ENCODE results near the gene DUSP1.
"Not testable (repeated sequence)": the region's sequence is repeated elsewhere in the genome, so short reads cannot be mapped to it uniquely, and the experiment has no call there.

DUSP1 gene

DNA sequence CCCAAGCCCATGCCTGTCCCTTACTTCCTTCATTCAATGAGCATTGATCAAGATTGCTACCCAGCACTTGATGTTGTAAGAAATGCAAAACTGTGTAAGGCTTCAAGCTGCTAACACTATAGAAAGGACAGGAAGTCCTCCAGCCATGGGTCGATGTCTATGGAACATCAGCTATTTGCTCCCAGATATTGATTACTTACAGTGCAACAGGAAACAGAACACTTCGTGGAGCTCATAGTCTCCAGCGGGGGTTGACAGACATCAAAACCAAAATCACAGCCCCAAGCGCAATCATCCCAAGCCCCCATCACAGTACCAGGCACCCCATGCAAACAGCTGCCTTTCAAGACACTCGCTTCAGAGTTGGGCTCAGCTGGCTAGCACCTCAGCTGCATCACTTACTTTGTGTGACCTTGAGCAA is 26.8 kb upstream of the DUSP1 start:
- DNase-seq (ENCODE audit: low spot score), result no peak

DNA sequence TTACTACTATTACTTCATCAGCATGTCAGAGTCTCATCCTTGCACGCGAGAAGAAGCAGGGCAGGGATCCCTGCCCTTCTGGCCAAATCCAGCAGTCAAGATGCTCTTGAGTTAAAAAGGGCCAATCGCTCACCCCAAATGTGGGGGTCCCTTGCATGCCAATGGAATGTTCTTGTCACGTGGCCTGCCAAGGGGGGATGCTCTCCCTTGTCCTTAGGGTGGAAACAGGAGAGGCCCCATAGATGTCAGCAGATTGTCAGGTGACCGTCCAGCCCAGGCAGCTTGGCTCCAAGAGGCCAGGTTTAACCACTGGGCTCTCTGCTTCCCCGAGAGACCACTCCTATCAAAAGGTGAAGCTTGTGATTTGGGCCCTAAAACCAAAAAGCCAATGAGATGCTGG is 25.3 kb upstream of the DUSP1 start:
- DNase-seq (ENCODE audit: low spot score), result no peak

DNA sequence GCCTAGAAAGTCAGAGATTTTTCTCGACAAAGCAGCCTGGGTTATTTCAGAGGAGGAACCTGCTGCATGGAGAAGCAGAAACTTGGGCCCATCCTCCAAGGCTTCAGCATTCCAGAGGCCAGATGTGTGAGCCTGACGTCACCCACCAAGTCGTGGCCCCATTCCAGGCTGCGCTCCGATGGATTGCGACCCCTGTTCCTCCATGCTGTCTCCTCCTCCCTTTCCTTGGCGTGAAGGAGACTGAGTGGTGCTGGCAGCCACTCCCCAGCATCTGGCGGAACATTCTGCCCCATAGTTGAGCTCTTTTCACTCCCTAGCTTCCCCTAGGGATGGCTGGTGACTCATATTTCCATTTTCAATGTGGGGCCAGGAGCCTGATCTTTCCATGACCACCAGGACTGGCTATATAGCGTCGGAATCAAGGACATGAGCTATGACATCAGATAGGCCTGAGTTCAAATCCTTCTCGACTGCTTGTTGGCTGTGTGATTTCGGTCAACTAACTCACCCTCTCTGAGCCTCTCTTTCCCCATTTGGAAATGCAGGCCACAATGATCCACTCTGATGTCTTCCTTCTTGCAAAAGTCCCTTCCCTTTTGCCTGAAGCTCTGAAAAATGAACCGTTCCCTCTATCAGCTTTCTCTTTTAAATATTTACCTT is 24.5 kb upstream of the DUSP1 start:
- no peak for DNase-seq (ENCODE audit: low spot score)

DNA sequence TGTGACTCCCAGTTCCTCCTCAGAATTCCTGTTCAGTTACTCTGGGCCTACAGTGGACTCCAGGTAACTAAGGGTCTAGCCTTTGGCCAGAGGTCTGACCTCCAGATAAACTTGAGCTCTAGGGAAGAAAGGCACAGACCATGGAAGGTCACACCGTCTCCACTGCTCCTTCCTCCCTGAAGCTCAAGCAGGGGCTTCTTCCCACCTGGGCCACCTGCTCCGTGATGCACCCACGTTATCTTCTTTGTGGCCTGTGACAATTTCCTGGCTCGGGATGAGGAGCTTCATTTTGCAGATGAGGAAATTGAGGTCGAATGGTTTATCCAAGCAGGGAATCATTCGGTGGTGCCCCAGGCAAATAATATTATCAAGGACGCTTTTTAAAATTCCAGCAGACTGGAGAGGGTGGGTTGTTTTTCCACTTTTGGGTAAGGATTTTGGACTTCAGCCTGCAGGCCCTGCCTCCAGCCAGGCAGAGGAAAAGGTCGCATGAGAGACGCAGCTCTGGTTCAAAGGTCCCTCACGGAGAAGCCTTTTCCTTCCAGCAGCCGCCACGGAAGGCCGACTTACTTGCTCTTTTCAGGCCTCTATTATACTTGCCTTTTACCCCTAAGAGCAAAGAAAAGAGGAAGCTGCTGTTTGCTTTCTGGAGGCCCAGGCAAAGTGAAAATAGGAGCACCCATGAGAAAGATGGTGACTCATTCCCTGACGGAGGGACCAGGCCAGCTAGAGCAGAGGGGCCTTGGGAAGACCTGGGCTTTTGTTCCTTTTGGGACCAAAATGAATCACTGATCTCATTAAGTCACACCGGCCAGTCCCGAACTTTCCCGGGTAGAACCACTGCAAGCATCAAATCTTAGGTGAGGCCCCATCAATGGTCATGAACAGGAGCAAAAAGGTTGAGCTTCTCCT is 22.8 kb upstream of the DUSP1 start:
- DNase-seq (ENCODE audit: low spot score), result no peak

DNA sequence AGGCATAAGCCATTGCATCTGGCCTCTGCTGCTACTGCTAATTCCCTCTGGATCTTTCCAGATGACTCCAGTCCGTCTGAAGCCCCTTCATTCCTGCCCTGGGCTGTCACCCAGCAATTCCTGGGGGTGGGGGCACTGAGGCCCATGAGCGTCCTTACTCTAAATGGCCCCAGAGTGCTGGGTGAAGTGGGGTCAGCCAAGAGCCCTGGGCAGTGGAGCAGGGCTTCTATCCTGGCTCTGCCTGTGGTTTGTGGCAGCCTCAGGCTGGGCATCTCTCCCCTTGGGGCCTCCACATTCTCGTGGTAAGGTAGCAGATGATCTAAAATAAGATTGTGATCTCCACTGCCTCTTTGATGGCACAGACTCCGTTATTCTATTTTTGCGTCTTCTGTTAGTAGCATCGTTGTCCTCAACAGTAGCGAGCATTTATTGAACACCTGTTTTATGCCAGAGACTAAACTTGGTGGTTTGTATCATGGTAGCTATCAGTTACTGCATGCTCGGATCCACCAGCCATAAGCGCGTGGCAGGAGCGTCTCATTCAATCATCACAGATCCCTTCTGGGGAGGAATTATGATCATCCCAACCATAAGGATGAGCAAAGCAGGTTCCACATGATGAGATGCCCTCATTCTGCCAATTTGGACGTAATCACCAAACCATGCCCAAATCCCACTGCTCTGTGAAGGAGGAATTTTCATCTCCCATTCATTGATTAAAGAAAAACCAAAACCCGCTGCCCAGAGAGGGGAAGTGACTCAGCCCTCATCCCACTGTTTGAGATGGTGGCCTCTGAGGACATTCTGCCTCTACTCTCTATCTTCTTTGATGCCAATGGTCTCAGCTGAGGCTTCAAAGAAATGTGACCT is 21.9 kb upstream of the DUSP1 start:
- DNase-seq (ENCODE audit: low spot score), result no peak

DNA sequence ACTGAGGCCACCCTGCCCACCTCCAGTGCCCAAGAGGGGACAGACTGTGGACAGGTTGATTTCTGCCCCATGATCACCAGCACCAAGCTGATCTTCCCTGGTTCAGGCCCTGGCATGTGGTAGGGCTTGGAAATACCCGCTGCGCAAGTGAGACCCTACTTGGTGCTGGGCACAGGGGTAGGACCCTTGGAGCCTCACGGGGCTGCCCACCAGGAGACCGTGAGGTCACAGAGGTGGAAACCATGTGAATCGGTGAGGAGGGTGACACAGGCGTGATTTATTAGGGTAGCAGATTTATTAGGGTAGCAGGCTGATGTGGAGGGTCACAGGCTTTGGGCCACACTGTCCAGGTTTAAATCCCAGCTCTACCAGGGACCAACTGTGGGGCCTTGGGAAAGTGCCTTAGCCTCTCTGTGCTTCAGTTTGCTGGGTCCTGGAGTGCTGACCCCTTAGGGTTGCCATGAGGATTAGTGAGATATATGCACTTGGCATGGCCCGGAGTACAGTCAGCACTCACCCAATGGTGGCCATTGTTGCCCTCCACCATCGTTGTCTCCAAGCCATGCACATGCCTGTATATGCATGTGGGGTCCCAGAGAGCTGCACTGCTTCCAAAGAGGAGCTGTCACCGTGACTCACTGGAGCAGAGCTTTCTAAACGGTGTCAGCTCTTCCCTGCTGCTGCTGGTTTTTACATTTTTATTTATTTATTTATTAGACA is 20.9 kb upstream of the DUSP1 start:
- no peak for DNase-seq (ENCODE audit: low spot score)

DNA sequence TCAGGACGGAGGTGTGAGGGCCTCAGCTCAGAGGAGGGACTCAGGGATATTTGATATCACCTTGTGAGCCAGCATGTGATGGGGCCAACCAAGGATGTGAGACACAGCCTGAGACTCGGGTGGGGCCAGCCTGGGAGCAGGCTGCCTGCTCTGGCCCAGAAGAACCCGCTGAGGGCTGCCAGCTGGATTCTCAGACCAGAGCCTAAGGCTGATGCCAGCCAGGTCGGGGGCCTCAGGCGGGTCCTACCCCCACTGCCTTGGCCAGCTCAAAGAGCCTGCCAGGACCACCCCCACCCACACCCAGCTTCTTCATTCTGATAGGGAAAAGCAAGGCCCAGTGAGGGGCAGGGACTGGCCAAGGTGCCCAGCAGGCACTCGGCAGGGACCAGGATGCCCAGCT is 20.3 kb upstream of the DUSP1 start:
- DNase-seq (ENCODE audit: low spot score), result no peak

DNA sequence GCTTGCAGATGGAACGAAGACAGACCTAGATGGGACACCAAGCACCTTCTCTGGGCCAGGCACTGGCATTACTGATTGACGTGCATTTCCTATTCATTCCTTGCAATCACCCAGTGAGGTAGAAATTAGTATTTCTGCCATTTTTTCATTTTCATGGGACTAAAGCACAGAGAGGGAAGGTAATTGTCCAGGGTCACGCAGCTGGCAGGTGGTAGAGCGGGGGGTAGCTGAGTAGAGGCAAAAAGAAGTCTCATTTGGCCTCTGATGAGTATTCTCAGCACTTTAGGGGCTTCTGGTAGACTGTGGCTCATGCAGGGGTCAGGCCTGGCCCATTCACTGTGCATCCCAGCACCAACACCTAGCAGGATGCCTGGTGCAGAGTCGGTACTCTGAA is 19.5 kb upstream of the DUSP1 start:
- no peak for DNase-seq (ENCODE audit: low spot score)

DNA sequence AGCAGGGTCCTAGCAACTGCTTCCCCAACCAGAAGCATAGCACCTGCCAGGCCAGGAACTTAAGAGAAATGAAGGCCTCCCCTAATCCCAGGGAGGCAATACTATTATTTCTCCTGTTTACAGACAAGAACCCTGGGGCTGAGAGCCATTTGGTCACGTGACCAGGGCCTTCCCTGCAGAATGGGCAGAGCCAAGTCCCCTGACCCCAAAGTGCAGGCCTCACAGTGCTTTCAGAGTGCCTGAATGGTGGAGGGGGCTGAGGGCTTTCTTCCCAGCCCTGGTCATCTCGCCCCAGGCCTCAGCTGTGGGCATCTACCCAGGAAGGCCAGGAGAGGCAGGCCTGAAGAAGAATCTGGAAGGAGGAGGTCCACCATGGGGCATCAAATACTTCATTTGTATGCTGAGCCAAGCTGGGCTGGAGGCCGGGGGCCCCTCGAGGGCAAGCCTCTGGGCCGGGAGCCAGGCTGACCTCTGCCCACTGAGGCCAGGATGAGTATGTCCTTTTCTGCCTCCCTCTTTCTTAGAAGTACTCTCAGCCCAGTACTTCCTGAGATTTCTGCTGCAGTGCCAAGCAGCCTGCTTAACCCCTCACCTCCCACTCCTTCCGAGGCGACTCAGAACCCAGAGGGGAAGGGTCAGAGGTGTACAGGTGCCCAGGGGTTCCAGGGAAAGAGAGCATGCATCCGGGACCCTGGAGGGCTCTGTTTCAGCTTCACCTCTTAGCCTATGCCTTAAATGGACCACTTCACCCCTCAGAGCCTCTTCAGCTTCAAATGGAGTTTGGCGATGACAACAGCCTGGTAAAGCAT is 18.9 kb upstream of the DUSP1 start:
- DNase-seq (ENCODE audit: low spot score), result no peak

DNA sequence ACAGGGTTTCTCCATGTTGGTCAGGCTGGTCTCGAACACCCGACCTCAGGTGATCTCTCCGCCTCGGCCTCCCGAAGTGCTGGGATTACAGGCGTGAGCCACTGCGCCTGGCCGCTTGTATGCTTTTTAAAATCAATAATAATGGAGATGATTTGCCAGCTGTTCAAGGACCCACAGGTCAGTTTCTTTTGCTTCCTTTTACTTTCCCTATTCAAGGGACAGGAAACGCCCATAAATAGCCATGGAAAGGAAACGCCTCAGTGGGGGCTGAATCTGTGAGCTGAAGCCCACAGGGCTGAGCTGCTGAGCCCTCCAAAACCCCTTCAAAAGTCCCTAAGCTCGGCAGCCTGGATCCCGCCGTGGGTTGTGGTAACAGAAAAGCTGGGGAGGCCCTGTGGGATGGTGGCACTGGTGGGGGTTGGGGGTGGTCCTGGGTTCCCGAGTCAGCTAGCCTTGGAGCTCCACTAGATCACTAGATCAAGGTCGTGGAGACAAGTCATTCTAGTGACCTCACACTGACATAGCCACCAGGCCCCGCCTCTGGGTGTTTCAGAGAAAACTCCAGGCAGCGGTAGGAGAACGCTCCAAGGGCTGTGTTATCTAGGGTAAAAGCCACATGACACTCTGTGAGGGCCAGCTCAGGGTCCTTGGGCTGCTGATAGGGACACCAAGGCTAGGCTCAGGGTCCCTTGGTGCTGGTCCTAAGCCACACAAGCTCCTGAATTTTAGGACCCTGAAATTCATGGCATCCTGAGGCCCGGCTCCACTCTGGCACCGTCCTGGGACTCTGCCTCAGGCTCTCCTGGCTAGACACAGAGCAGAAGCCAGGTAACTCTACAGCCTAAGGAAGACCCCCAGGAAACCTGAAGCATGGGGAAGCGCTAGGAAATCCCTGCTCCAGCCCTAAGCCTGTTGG is 18.0 kb upstream of the DUSP1 start:
- no peak for DNase-seq (ENCODE audit: low spot score)

DNA sequence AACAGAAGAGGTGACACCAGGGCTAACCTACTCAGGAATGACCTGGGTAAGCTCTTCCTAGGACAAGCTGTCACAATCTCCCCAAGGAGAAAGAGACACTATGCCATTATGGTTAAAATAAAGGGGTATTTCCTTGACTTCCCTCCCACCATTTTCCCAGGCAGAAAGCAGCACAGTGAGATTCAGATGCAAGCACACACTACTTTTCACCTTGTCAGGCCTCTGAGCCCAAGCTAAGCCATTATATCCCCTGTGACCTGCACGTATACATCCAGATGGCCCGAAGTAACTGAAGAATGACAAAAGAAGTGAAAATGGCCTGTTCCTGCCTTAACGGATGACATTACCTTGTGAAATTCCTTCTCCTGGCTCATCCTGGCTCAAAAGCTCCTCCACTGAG is 16.5 kb upstream of the DUSP1 start:
- DNase-seq (ENCODE audit: low spot score), result not testable (repeated sequence)

DNA sequence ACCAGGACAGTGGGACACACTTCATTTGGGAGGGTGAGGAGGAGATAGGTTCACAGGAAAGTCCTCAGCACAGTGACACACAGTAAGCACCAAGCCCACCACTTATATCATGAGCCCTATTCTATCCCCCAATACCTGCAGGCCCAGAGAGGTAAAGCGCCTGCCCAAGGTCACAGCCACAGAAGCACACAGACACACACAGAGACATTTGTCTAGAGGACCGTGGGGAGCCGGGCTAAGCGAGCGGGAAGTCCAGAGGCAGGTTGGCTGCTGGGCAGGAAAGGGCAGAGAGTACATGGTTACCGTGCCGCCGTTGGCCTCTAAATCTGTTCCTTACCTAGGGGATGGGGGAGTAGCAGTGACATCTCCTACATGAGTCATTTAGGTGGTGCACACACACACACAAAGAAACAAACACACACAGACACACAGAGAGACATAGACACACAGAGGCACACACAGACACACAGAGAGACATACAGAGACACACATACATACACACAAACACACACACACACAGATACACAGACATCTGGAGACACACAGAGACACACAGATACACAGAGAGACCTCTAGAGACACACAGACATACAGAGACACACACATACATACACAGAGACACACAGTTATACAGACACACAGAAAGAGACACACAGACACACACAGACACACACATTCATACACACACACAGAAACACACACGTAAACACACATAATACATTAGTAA is 15.9 kb upstream of the DUSP1 start:
- no peak for DNase-seq (ENCODE audit: low spot score)

DNA sequence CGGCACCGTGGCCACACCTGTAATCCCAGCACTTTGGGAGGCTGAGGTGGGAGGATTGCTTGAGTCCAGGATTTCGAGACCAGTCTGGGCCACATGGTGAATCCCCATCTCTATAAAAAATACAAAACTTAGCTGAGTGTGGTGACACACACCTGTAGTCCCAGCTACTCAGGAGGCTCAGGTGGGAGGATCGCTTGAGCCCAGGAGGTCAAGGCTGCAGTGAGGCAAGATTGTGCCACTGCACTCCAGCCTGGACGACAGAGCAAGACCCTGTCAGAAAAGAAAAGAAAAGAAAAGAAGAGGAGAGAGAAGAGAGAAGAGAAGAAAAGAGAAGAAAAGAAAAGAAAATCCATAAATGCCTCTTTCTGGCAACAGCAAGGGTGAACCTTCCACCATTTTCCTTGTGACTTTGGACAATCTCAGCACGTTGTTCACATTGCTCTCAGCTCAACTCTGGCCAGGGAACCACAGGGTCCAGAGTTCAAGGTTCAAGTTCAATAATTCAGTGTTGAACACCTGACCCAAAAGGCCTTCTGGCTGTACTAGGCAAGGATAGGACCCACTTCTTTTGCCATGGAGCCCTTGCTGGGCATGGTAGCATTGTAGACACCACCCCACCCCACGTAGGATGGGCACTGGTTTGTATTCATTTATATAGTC is 14.6 kb upstream of the DUSP1 start:
- DNase-seq (ENCODE audit: low spot score), result no peak

DNA sequence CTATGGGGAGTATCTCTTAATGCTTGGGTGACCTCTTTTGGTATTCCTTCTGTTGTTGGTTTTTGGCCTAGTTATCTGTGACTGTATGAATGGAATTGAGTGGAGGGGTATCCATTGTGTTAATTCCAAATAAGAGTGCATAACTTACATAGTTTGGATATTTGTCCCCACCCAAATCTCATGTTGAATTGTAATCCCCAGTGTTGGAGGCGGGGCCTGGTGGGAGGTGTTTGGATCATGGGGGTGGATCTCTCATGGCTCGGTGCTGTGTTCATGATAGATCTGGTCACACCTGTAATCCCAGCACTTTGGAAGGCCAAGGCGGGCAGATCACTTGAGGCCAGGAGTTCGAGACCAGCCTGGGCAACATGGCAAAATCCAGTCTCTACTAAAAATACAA is 13.2 kb upstream of the DUSP1 start:
- DNase-seq (ENCODE audit: low spot score), result not testable (repeated sequence)

DNA sequence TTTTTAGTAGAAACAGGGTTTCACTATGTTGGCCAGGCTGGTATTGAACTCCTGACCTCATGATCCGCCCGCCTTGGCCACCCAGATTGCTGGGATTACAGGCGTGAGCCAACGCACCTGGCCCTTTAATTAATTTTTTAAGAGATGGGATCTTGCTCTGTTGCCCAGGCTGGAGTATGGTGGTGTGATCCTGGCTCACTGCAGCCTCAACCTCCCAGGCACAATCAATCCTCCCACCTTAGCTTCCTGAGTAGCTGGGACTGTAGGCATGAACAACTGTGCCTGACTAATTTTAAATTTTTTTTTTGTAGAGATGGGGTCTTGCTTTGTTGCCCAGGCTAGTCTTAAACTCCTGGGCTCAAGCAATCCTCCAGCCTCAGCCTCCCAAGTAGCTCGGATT is 12.3 kb upstream of the DUSP1 start:
- DNase-seq (ENCODE audit: low spot score), result not testable (repeated sequence)

DNA sequence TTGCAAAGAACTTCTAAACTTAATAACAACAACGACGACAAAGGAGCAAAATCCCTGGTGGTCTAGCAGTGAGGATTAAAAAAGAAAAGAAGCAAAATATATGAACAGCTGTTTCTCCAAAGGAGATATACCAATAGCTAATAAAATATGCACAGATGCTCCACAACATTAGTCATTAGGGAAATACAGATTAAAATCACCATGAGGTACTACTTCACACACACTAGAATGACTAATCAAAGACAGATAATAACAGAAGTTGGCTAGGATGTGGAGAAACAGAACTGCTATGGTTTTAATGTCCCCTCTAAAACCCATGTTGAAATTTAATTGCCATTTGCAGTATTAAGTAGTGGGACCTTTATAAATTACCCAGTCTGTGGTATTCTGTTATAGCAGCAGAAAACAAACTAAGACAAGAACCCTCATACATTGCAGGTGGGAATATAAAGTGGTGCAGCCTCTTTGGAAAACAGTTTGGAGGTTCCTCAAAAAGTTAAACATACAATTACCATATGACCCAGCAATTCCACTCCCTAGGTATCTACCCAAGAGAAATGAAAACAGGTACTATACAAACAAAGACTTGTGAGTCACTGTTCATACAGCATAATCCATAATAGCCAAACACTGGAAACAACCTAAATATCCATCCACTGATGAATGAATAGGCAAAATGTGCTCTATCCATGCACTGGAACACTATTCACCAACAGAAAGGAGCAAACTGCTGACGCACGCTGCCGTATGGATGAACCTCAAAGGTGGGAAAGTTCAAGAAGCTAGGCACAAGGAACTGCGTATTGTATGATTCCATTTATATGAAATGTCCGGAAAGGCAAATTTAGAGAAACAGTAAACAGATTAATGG is 11.4 kb upstream of the DUSP1 start:
- no peak for DNase-seq (ENCODE audit: low spot score)

DNA sequence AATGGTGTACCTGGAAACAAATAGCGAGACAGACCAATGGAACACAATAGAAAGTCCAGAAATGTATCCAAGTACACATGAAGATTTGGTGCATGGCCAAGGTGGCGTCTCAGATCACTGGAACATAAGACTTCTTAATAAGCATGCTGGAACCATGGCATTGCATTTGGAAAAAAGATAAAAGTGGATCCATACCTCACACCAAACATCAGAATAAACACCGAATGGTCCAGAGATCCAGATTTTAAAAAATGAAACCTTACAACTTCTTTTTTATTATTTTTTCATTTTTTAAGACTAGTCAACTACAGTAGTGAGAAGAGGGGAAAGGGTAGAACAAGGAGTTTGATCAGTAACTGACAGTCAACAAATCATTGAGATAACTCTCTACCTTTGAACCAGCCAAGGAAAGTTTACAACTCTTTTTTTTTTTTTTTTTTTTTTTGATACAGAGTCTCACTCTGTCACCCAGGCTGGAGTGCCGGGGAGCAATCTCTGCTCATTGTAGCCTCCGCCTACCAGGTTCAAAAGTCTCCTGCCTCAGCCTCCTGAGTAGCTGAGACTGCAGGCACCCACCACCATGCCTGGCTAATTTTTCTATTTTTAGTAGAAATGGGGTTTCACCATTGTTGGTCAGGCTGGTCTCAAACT is 8.8 kb upstream of the DUSP1 start:
- no peak for DNase-seq (ENCODE audit: low spot score)
